DMS 273 (cell line): ENCODE measurements around the gene PLXDC2.

Experiments used
- DNase-seq: peaks from one replicate; lab custom pipeline; 2025; ENCODE audit not compliant: unreplicated experiment; lab: John Stamatoyannopoulos, UW

PLXDC2 gene

GRCh38 chr10:20314431-20314830 is 498.2 kb downstream of the PLXDC2 start:
- no peak for DNase-seq

- DNase-seq, result no peak
These were observed 511.7 kb downstream of the PLXDC2 start for GRCh38 chr10:20327954-20328353.

GRCh38 chr10:20330246-20330645 is 514.0 kb downstream of the PLXDC2 start:
- DNase-seq, result no peak

GRCh38 chr10:20334559-20334958 is 518.3 kb downstream of the PLXDC2 start:
- DNase-seq, result no peak
